H9 (cell line): Measurements from ENCODE around the gene RSPO3. TPM values are rescaled to one million over a fixed set of nuclear protein-coding genes. Genes with fewer than 3 reads are reported as not detected.

Experiments
- DNase-seq: peaks from one replicate; pipeline ENCODE4 v3.0.0-alpha.2; 2017
- H2AFZ ChIP-seq: one replicate; pipeline ENCODE4 v1.6.1; 2013; ENCODE audit warnings: mild to moderate bottlenecking, low read length, control low read depth, moderate library complexity
- H2AK5ac ChIP-seq: 2 replicates; pipeline ENCODE4 v1.6.1; 2013; ENCODE audit warnings: low read length, control low read depth, mixed read lengths; ENCODE audit not compliant: insufficient read length
- H2BK120ac ChIP-seq: one replicate; pipeline ENCODE4 v1.6.1; 2013; ENCODE audit warnings: low read depth, mild to moderate bottlenecking, low read length, control low read depth, inconsistent platforms; ENCODE audit not compliant: poor library complexity, severe bottlenecking
- H2BK12ac ChIP-seq: 2 replicates; pipeline ENCODE4 v1.6.1; 2013; ENCODE audit warnings: low read length, control low read depth, mixed read lengths, low read depth; ENCODE audit not compliant: insufficient read length
- H2BK15ac ChIP-seq: 2 replicates; pipeline ENCODE4 v1.6.1; 2013; ENCODE audit warnings: low read depth, low read length, control low read depth
- H2BK20ac ChIP-seq: one replicate; pipeline ENCODE4 v1.6.1; 2013; ENCODE audit warnings: low read depth, mild to moderate bottlenecking, low read length, control low read depth, inconsistent platforms; ENCODE audit not compliant: poor library complexity, severe bottlenecking
- H2BK5ac ChIP-seq: 2 replicates; pipeline ENCODE4 v1.6.1; 2013; ENCODE audit warnings: low read length, control low read depth, mixed read lengths; ENCODE audit not compliant: insufficient read length
- H3K14ac ChIP-seq: 2 replicates; pipeline ENCODE4 v1.6.1; 2013; ENCODE audit warnings: low read length, control low read depth; ENCODE audit not compliant: insufficient read depth
- H3K18ac ChIP-seq: 2 replicates; pipeline ENCODE4 v1.6.1; 2013; ENCODE audit warnings: low read depth, mild to moderate bottlenecking, mixed read lengths, low read length, control low read depth; ENCODE audit not compliant: insufficient read length
- H3K23ac ChIP-seq: 2 replicates; pipeline ENCODE4 v1.6.1; 2013; ENCODE audit warnings: low read length, control low read depth, mixed read lengths, low read depth; ENCODE audit not compliant: insufficient read length
- H3K23me2 ChIP-seq: 2 replicates; pipeline ENCODE4 v1.6.1; 2013; ENCODE audit warnings: low read depth, mild to moderate bottlenecking, mixed read lengths, low read length, control low read depth; ENCODE audit not compliant: insufficient read length, poor library complexity, severe bottlenecking
- H3K27ac ChIP-seq: 2 replicates; pipeline ENCODE4 v1.5.1; 2013; ENCODE audit warnings: low read length, control low read depth, mixed read lengths, low read depth; ENCODE audit not compliant: insufficient read length
- H3K27me3 ChIP-seq: 2 replicates; pipeline ENCODE4 v1.6.1; 2013; ENCODE audit warnings: low read length, control low read depth, inconsistent platforms; ENCODE audit not compliant: insufficient read depth
- H3K4ac ChIP-seq: 2 replicates; pipeline ENCODE4 v1.6.1; 2013; ENCODE audit warnings: low read depth, mild to moderate bottlenecking, control low read depth, inconsistent platforms, low read length, moderate library complexity
- H3K4me1 ChIP-seq: 2 replicates; pipeline ENCODE4 v1.6.1; 2013; ENCODE audit warnings: low read length, control low read depth, inconsistent platforms; ENCODE audit not compliant: insufficient read depth
- H3K4me2 ChIP-seq: 2 replicates; pipeline ENCODE4 v1.6.1; 2013; ENCODE audit warnings: low read length, control low read depth, mixed read lengths; ENCODE audit not compliant: insufficient read length, insufficient read depth
- H3K56ac ChIP-seq: 2 replicates; pipeline ENCODE4 v1.6.1; 2013; ENCODE audit warnings: low read depth, mild to moderate bottlenecking, mixed read lengths, low read length, control low read depth; ENCODE audit not compliant: insufficient read length
- H3K79me1 ChIP-seq: 2 replicates; pipeline ENCODE4 v1.6.1; 2013; ENCODE audit warnings: low read depth, mild to moderate bottlenecking, moderate library complexity, low read length, control low read depth, inconsistent platforms; ENCODE audit not compliant: insufficient read depth, poor library complexity, severe bottlenecking
- H3K79me2 ChIP-seq: 2 replicates; pipeline ENCODE4 v1.6.1; 2013; ENCODE audit warnings: low read length, control low read depth, inconsistent platforms; ENCODE audit not compliant: insufficient read depth
- H3K9ac ChIP-seq: 2 replicates; pipeline ENCODE4 v1.6.1; 2013; ENCODE audit warnings: low read length, control low read depth, mixed read lengths; ENCODE audit not compliant: insufficient read length; ENCODE audit errors: extremely low read depth
- H3K9me3 ChIP-seq: one replicate; pipeline ENCODE4 v1.6.1; 2013; ENCODE audit warnings: low read depth, low read length, inconsistent platforms; ENCODE audit not compliant: control insufficient read depth
- H3T11ph ChIP-seq: one replicate; pipeline ENCODE4 v1.6.1; 2013; ENCODE audit warnings: mild to moderate bottlenecking, low read length, control low read depth, inconsistent platforms
- H4K20me1 ChIP-seq: one replicate; pipeline ENCODE4 v1.6.1; 2013; ENCODE audit not compliant: control insufficient read depth, insufficient read length, insufficient read depth
- H4K5ac ChIP-seq: 2 replicates; pipeline ENCODE4 v1.6.1; 2013; ENCODE audit warnings: low read depth, mild to moderate bottlenecking, mixed read lengths, low read length, control low read depth; ENCODE audit not compliant: insufficient read length
- H4K8ac ChIP-seq: replicated peaks from 2 replicates; pipeline ENCODE4 v1.6.1; 2013; ENCODE audit warnings: low read length, control low read depth, mixed read lengths, low read depth; ENCODE audit not compliant: insufficient read length
- H4K91ac ChIP-seq: 2 replicates; pipeline ENCODE4 v1.6.1; 2013; ENCODE audit warnings: low read depth, mild to moderate bottlenecking, moderate library complexity, mixed read lengths, low read length, control low read depth; ENCODE audit not compliant: insufficient read length
- H3K27ac Mint-ChIP-seq, 3 experiments: 2 replicates in 2 of 3; 3 replicates in 1 of 3; pipeline ENCODE4 v1.8.0; 2020 to 2021; ENCODE audit warnings: mixed read lengths in 3 of 3, mild to moderate bottlenecking in 1 of 3, moderate library complexity in 1 of 3
- H3K27me3 Mint-ChIP-seq: 2 replicates; pipeline ENCODE4 v1.8.0; 2021; ENCODE audit warnings: low read depth, mild to moderate bottlenecking, moderate library complexity, mixed read lengths
- H3K36me3 Mint-ChIP-seq, 3 experiments: 2 replicates in 2 of 3; 3 replicates in 1 of 3; pipeline ENCODE4 v1.8.0; 2020 to 2021; ENCODE audit warnings: low read depth in 3 of 3, mixed read lengths in 3 of 3; ENCODE audit not compliant: insufficient read depth in 1 of 3
- H3K4me1 Mint-ChIP-seq, 2 experiments: 2 replicates each; pipeline ENCODE4 v1.8.0; 2020; ENCODE audit warnings: mixed read lengths in 2 of 2
- H3K4me3 Mint-ChIP-seq, 2 experiments: 2 replicates in 1 of 2; 3 replicates in 1 of 2; pipeline ENCODE4 v1.8.0; 2020 to 2021; ENCODE audit warnings: mild to moderate bottlenecking in 2 of 2, mixed read lengths in 2 of 2, moderate library complexity in 1 of 2
- H3K9me3 Mint-ChIP-seq, 2 experiments: 2 replicates in 1 of 2; 3 replicates in 1 of 2; pipeline ENCODE4 v1.8.0; 2020; ENCODE audit warnings: mild to moderate bottlenecking in 2 of 2, mixed read lengths in 2 of 2, moderate library complexity in 1 of 2
- WGBS: extraction: QIAGEN DNeasy Blood & Tissue Kit; methylation state at CpG from one replicate; pipeline ENCODE4 v1.1.7; 2013; ENCODE audit warnings: missing lambda C conversion rate, low lambda C conversion rate, mixed read lengths; ENCODE audit not compliant: insufficient read length; ENCODE audit errors: extremely low coverage; 5-methylcytosine and 5-hydroxymethylcytosine counted together
- total RNA-seq: library from RNA; stranded (reverse); gene quantifications from 2 replicates; pipeline ENCODE4 v1.2.1, GENCODE V29; 2021
- TF ChIP-seq, protein P1 (sequence below): fragments of 200-600 bp; sonication (generic); conservative IDR thresholded peaks from 3 replicates; pipeline ENCODE4 v1.8.0; 2021; ENCODE audit warnings: antibody characterized with exemption, mild to moderate bottlenecking

RSPO3 gene
- total RNA-seq, 1 experiment from 2014 or later: not detected

DNA sequence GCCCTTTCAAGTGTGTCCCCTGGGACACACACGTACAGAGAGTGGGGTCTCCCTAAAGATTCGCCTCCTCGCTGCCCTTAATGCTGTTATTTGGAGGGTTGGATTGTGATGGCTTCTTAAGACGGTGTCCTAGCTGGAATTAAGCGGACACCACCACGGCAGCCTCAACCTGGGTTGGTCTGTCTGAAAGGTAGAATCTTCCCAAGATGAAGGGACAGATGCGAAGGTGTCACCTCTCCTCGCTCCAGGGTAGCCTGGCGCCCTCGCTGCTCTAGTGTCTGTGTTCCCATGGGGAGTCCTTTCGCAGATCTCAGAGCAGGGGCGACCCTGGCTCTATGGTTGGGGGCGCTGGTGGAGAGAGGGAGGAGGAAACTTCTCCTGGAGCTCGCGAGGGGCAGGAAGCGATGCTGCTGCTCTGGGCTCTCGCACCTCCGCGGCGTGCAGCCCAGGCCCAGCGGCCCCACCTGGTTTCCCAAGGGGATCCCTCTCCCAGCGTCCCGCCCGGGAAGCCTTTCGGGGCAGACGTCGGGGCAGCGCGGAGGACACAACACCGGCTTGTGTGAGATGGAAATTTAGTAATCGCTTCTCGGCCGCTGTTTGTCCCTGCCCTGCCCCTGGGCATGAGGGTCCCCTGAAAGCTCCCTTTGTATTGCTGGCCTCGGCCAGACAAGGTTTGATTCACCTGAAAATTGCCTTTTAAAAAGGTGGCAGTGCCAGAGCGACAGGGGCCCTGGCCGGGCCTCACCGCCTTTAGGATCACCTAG, 1.7 kb downstream of the RSPO3 start:
- Histone ChIP-seq H2BK12ac (no peak overlapping the region), H2BK120ac (no peak overlapping the region), H3K79me1 (no peaks in the 10 kb centered on the region), H3K9ac (no peak overlapping the region), H3K27ac (no peak overlapping the region), H3K23ac (no peak overlapping the region), H3K4me1 (no peaks in the 10 kb centered on the region), H2AK5ac (no peak overlapping the region), H3K14ac (no peak overlapping the region; the same call in 1 of the 2 replicates), H3T11ph (no peak overlapping the region), H2BK5ac (no peak overlapping the region), H3K23me2 (peaks cover 23% of the 10 kb centered on the region), H4K91ac (no peak overlapping the region), H3K27me3 (peaks cover 32% of the 10 kb centered on the region), H3K4me2 (peak overlapping the region; percentile 94), H4K5ac (no peak overlapping the region), H2AFZ (no peak overlapping the region), H4K20me1 (no peaks in the 10 kb centered on the region), H3K9me3 (no peaks in the 10 kb centered on the region), H3K79me2 (no peaks in the 10 kb centered on the region), H2BK15ac (no peak overlapping the region), H3K18ac (no peak overlapping the region), H3K4ac (no peak overlapping the region), H4K8ac (no peak overlapping the region), H2BK20ac (no peak overlapping the region), H3K56ac (no peak overlapping the region)
- Mint-ChIP-seq H3K4me3 (peak overlapping the region; percentile 59 to 87), H3K27ac (no peak overlapping the region), H3K4me1 (peaks cover 13 to 28% of the 10 kb centered on the region in 2 experiments), H3K27me3 (peaks cover 73% of the 10 kb centered on the region), H3K9me3 (no peaks in the 10 kb centered on the region; a peak in 1 of 5 replicates), H3K36me3 (no peaks in the 10 kb centered on the region; a peak in 1 of 7 replicates)
- TF ChIP-seq, protein P1, sequence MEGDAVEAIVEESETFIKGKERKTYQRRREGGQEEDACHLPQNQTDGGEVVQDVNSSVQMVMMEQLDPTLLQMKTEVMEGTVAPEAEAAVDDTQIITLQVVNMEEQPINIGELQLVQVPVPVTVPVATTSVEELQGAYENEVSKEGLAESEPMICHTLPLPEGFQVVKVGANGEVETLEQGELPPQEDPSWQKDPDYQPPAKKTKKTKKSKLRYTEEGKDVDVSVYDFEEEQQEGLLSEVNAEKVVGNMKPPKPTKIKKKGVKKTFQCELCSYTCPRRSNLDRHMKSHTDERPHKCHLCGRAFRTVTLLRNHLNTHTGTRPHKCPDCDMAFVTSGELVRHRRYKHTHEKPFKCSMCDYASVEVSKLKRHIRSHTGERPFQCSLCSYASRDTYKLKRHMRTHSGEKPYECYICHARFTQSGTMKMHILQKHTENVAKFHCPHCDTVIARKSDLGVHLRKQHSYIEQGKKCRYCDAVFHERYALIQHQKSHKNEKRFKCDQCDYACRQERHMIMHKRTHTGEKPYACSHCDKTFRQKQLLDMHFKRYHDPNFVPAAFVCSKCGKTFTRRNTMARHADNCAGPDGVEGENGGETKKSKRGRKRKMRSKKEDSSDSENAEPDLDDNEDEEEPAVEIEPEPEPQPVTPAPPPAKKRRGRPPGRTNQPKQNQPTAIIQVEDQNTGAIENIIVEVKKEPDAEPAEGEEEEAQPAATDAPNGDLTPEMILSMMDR: no peak
- WGBS: no CpG with 5 or more reads among the region's 37 CpGs
- DNase-seq: peak; percentile 32
